Endothelial cell of umbilical vein (primary cell): ENCODE data around the gene LRRC10B.

Experiments used
- CTCF ChIP-seq, 2 donors: IDR thresholded peaks; 1 replicate in 1 of 2; 2 replicates in 1 of 2; pipeline ENCODE4 v1.5.1; 2011; ENCODE audit warnings: low read length in 2 of 2, mild to moderate bottlenecking in 2 of 2, moderate library complexity in 2 of 2, control low read depth in 1 of 2, inconsistent platforms in 1 of 2, low read depth in 1 of 2; ENCODE audit not compliant: insufficient read depth in 1 of 2; ENCODE audit errors: extremely low read depth in 1 of 2
- JUN ChIP-seq: IDR thresholded peaks from 2 replicates; pipeline ENCODE4 v1.6.1; 2011; ENCODE audit warnings: borderline replicate concordance, low read depth; ENCODE audit not compliant: insufficient read length, insufficient read depth
- MAX ChIP-seq: IDR thresholded peaks from 2 replicates; pipeline ENCODE4 v1.6.1; 2011; ENCODE audit not compliant: insufficient read depth, insufficient read length
- MYC ChIP-seq: IDR thresholded peaks from one replicate; pipeline ENCODE4 v1.6.1; 2011; ENCODE audit warnings: mild to moderate bottlenecking, low read depth, low read length
- POLR2A ChIP-seq: IDR thresholded peaks from 2 replicates; pipeline ENCODE4 v1.6.1; 2012; ENCODE audit warnings: low read depth, mild to moderate bottlenecking, control low read depth, low read length
- POLR2AphosphoS5 ChIP-seq: IDR thresholded peaks from 2 replicates; pipeline ENCODE4 v1.6.1; 2012; ENCODE audit warnings: low read depth, mild to moderate bottlenecking, control low read depth, low read length, moderate library complexity; ENCODE audit not compliant: insufficient read depth

DNA sequence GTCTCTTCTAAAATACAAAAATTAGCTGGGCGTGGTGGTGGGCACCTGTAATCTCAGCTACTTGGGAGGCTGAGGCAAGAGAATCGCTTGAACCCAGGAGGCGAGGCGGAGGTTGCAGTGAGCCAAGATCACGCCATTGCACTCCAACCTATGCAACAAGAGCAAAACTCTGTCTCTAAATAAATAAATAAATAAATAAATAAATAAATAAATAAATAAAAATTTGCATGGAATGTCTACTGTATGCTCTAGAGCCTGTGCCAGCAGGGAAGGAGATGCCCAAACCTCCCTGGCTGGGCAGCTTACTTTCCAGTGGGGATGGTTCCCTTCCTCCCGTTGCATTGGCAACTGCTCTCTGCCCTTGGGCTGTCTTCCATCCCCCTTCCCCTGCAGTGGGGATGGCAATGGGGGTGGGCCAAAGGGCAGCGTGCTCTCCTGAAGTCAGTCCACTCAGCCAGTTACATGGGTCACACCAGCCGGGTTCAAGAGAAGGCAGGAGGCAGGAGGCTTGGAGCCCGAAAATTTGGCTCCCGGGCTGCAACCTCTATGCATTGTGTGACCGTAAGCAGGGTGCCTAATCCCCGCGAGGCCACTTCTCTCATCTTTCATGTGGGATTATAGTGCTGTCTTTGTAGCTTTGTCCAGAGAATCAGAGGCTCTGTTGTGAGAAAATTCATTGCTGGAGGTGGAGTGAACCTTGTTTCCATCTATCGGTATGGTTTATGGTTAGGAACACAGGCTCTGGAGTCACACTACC is 1.4 kb upstream of the LRRC10B start:
- TF ChIP-seq MAX, result no peak
- no peak for TF ChIP-seq POLR2A
- TF ChIP-seq CTCF (IDR thresholded peaks at IDR 0.05; ENCODE audit: extremely low read depth in 1 of 2, insufficient read depth in 1 of 2, low read depth in 1 of 2, low read length in 2 of 2), result no peak
- no peak for TF ChIP-seq JUN
- no peak for TF ChIP-seq MYC
- no peak for TF ChIP-seq POLR2AphosphoS5
